ENCODE measurements around the gene SOHLH1. TPM values are rescaled to one million over a fixed set of nuclear protein-coding genes. Genes with fewer than 3 reads are reported as not detected.

SOHLH1 gene
- total and polyA plus RNA-seq, 2 donors, result 0.05 TPM; not detected in 1

DNA sequence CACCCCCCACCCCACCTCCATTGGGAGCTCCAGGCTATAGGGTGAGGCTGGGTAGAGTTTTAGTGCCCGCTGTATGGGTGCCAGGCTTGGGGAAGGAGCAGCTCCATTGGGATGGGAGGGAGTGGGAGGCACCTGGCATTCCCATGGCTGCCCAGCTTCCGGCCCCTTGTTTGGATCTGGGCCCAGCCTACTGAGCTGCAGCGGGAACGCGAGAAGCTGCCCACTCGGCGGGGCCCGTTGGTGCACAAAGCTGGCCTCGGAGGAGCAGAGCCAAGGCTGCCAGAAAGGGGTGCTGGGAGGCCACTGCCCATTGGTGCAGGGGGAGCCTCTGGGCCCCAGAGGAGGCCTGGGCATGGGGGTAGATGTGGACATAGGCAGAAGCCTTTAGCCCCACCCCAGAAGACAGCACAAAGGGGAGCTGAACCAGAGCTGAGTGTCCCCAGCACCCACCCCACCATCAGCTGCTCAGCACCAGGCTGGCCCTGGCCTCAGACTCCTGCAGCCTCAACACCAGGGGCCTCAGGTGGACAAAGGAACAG lies 31.7 kb downstream of the SOHLH1 start:
- H3K4me1 ChIP-seq (ENCODE audit: control insufficient read depth in 2 of 2, insufficient read depth in 2 of 2, low read length in 2 of 2), result no peaks in the 10 kb centered on the region
- 90% methylated on average over 9 of the region's 9 CpGs for WGBS
- H3K27ac ChIP-seq (ENCODE audit: low read depth in 1 of 2, low read length in 1 of 2), result no peak overlapping the region
- H3K9me3 ChIP-seq (ENCODE audit: control insufficient read depth in 2 of 2, insufficient read depth in 1 of 2, low read length in 1 of 2), result no peaks in the 10 kb centered on the region
- DNase-seq (ENCODE audit: low read depth in 6 of 9, low spot score in 9 of 9), result no peak
- peaks cover 0 to 2% of the 10 kb centered on the region in 2 donors for H3K27me3 ChIP-seq (ENCODE audit: control insufficient read depth in 2 of 2, insufficient read depth in 1 of 2, low read length in 1 of 2)
- H3K4me3 ChIP-seq (ENCODE audit: low read length in 2 of 2), result no peak overlapping the region
- H3K36me3 ChIP-seq (ENCODE audit: control insufficient read depth in 2 of 2, insufficient read depth in 2 of 2, low read length in 1 of 2), result no peaks in the 10 kb centered on the region

DNA sequence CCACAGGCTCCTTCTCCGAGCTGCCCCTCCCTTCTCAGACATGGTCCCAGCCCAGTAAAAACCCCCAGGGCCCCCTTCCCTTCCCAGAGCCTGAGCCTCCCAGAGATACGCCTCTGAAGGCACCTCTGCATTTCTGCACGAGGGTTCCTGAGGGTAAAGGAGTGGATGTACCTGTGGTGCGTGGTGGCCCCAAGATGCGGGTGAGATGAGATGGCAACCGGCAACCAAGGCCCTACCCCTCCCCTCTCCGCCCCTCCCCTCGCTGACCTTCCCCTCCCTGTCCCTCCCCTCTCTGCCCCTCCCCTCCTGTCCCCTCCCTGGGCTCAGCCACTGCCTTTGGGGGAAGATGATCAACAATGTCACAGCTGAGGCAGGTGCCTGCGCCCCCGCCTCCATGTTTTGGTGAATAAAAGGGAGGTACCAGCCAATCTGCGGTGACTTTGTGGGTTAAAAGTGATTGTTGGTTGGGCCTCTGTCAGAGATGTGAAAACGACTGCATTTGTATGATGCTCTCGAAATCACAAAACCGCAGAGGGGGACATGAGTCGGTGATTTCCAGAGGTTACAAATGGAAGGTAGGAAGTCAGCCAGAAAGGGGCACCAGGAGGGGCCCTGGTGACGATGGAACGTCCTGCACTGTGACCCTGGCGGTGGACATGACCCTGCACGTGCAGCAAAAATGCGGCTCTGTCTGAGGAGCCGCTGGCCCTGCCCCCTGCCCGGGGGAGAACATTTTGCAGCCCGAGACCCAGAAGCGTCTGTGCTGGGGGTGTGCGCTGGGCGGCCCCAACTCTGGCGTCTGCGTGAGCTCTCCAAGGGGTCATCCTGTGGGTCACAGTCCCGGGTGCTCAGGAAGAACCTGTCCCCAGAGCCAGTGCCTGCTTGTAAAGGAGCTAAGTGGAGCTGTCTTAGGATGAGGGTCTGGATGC lies 32.5 kb downstream of the SOHLH1 start:
- H3K4me1 ChIP-seq (ENCODE audit: control insufficient read depth in 2 of 2, insufficient read depth in 2 of 2, low read length in 2 of 2), result no peaks in the 10 kb centered on the region
- peaks cover 0 to 2% of the 10 kb centered on the region in 2 donors for H3K27me3 ChIP-seq (ENCODE audit: control insufficient read depth in 2 of 2, insufficient read depth in 1 of 2, low read length in 1 of 2)
- H3K27ac ChIP-seq (ENCODE audit: low read depth in 1 of 2, low read length in 1 of 2), result no peak overlapping the region
- no peak overlapping the region for H3K4me3 ChIP-seq (ENCODE audit: low read length in 2 of 2)
- WGBS, result 88% methylated on average over 29 of the region's 29 CpGs
- no peaks in the 10 kb centered on the region for H3K36me3 ChIP-seq (ENCODE audit: control insufficient read depth in 2 of 2, insufficient read depth in 2 of 2, low read length in 1 of 2)
- H3K9me3 ChIP-seq (ENCODE audit: control insufficient read depth in 2 of 2, insufficient read depth in 1 of 2, low read length in 1 of 2), result no peaks in the 10 kb centered on the region
- DNase-seq (ENCODE audit: low read depth in 6 of 9, low spot score in 9 of 9), result no peak

DNA sequence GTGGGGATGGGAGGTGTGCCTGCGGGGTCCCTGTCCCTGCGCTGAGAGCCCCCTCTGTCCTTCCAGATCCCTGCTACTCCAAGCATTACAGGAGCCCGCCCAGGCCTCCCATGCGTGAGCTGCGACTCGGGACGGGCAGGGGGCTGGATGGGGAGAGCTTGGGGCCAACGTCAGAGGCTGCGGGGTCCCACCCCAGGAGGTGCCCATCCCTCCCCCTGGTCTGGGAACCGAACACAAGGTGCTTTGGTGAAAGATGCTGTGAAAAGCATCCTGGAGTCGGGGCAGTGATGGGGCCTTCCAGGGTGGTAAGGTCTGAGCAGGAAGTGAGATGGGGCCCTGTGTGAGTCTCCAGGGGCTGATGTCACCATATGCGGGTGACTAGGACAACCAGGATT lies 33.5 kb downstream of the SOHLH1 start:
- WGBS, result 83% methylated on average over 12 of the region's 12 CpGs
- Histone ChIP-seq H3K4me1 (ENCODE audit: control insufficient read depth in 2 of 2, insufficient read depth in 2 of 2, low read length in 2 of 2) (no peaks in the 10 kb centered on the region), H3K9me3 (ENCODE audit: control insufficient read depth in 2 of 2, insufficient read depth in 1 of 2, low read length in 1 of 2) (no peaks in the 10 kb centered on the region), H3K4me3 (ENCODE audit: low read length in 2 of 2) (no peak overlapping the region), H3K36me3 (ENCODE audit: control insufficient read depth in 2 of 2, insufficient read depth in 2 of 2, low read length in 1 of 2) (no peaks in the 10 kb centered on the region), H3K27ac (ENCODE audit: low read depth in 1 of 2, low read length in 1 of 2) (no peak overlapping the region), H3K27me3 (ENCODE audit: control insufficient read depth in 2 of 2, insufficient read depth in 1 of 2, low read length in 1 of 2) (peaks cover 0 to 2% of the 10 kb centered on the region in 2 donors)
- DNase-seq (ENCODE audit: low read depth in 6 of 9, low spot score in 9 of 9), result no peak

DNA sequence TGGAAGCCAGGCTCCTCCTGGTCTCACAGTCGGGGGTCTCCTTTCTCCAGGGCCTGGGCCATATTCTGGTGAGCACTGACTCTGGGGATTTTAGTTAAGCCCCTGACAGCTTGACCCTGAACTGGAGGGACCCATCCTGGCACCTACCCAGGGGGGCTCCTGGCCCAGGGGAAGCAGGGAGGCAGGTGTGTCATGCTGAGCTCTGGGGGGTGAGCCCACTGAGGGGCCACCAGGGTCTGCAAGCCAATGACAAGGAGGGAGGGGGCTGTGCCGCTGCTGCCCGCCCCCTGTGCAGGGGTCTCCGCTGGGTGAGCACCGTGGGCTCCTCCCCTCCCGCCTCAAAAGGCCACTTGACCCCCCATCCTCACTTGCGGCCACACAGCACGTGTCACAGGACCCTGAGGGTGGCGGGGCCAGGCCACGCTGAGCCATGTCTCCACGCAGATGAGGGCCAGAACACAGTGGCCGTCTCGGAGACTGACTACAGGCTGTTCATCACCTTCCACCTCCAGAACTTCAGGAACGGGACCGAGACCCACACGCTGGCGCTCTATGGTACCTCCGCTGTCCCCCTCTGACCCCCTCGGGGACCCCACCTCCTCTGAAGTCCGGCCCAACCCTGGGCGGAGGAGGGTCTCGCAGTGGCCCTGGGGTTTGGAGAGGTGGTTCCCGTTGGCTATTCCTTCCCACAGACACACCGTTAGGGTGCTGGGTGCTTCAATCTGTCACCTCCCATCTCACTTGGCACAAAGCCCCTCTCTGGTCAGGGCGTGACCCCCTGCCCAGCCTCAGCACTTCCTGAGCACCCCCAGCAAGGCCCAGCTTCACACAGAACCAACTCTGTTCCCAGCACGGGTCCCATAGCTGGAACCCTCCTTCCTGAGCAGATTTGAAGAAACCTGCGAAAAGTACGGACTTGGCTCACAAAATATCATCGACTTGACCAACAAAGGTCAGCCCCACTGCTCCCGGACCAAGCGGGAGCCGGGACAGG lies 34.2 kb downstream of the SOHLH1 start:
- no peaks in the 10 kb centered on the region for H3K4me1 ChIP-seq (ENCODE audit: control insufficient read depth in 2 of 2, insufficient read depth in 2 of 2, low read length in 2 of 2)
- no peak overlapping the region for H3K4me3 ChIP-seq (ENCODE audit: low read length in 2 of 2)
- peaks cover 0 to 2% of the 10 kb centered on the region in 2 donors for H3K27me3 ChIP-seq (ENCODE audit: control insufficient read depth in 2 of 2, insufficient read depth in 1 of 2, low read length in 1 of 2)
- H3K36me3 ChIP-seq (ENCODE audit: control insufficient read depth in 2 of 2, insufficient read depth in 2 of 2, low read length in 1 of 2), result no peaks in the 10 kb centered on the region
- H3K27ac ChIP-seq (ENCODE audit: low read depth in 1 of 2, low read length in 1 of 2), result no peak overlapping the region
- 89% methylated on average over 32 of the region's 32 CpGs for WGBS
- no peaks in the 10 kb centered on the region for H3K9me3 ChIP-seq (ENCODE audit: control insufficient read depth in 2 of 2, insufficient read depth in 1 of 2, low read length in 1 of 2)
- DNase-seq (ENCODE audit: low read depth in 6 of 9, low spot score in 9 of 9), result no peak

DNA sequence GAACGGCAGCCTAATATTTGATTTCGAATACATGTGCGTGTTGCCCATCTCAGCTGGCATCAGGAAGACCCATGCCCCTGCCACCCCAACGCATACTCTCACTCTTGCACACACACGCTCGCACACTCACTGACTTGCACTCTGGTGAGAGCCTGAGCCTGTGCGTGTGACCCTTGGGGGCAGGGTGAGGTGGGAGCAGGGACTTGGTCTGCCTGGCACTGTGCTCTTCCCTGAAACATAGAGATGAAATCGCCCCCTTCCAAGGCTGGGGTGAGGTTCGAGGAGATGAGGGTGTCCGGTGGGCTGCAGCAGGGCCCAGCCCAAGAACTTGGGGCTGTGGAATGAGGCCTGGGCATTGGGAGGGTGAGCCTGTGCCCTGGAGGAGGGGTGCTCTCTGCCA lies 35.0 kb downstream of the SOHLH1 start:
- WGBS, result 94% methylated on average over 10 of the region's 10 CpGs
- DNase-seq (ENCODE audit: low read depth in 6 of 9, low spot score in 9 of 9), result no peak

DNA sequence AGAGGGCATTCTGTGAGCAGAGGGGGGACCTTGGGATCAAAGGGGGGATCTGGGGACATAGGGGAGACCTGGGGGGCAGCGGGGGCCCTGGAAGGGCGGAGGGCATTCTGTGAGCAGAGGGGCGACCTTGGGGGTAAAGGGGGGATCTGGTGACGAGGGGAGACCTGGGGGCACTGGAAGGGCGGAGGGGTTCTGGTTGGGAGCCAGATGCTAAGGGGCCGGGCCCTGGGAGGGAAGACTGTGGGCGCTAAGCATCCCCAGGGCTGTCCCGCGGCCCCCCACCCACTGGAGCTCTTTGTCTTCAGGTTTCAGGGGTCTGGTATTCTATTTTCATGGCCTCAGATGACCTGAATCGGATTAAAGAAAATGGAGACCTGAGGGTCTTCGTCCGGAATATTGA lies 35.4 kb downstream of the SOHLH1 start:
- H3K36me3 ChIP-seq (ENCODE audit: control insufficient read depth in 2 of 2, insufficient read depth in 2 of 2, low read length in 1 of 2), result no peaks in the 10 kb centered on the region
- no peaks in the 10 kb centered on the region for H3K9me3 ChIP-seq (ENCODE audit: control insufficient read depth in 2 of 2, insufficient read depth in 1 of 2, low read length in 1 of 2)
- H3K27me3 ChIP-seq (ENCODE audit: control insufficient read depth in 2 of 2, insufficient read depth in 1 of 2, low read length in 1 of 2), result peaks cover 0 to 2% of the 10 kb centered on the region in 2 donors
- H3K4me1 ChIP-seq (ENCODE audit: control insufficient read depth in 2 of 2, insufficient read depth in 2 of 2, low read length in 2 of 2), result no peaks in the 10 kb centered on the region
- DNase-seq (ENCODE audit: low read depth in 6 of 9, low spot score in 9 of 9), result no peak
- WGBS, result 90% methylated on average over 12 of the region's 12 CpGs
- H3K27ac ChIP-seq (ENCODE audit: low read depth in 1 of 2, low read length in 1 of 2), result no peak overlapping the region
- H3K4me3 ChIP-seq (ENCODE audit: low read length in 2 of 2), result no peak overlapping the region

More for the DNA sequence above, 35.0 kb downstream of the SOHLH1 start:
- Histone ChIP-seq H3K27ac (ENCODE audit: low read depth in 1 of 2, low read length in 1 of 2) (no peak overlapping the region), H3K27me3 (ENCODE audit: control insufficient read depth in 2 of 2, insufficient read depth in 1 of 2, low read length in 1 of 2) (peaks cover 0 to 2% of the 10 kb centered on the region in 2 donors), H3K4me3 (ENCODE audit: low read length in 2 of 2) (no peak overlapping the region), H3K36me3 (ENCODE audit: control insufficient read depth in 2 of 2, insufficient read depth in 2 of 2, low read length in 1 of 2) (no peaks in the 10 kb centered on the region), H3K4me1 (ENCODE audit: control insufficient read depth in 2 of 2, insufficient read depth in 2 of 2, low read length in 2 of 2) (no peaks in the 10 kb centered on the region), H3K9me3 (ENCODE audit: control insufficient read depth in 2 of 2, insufficient read depth in 1 of 2, low read length in 1 of 2) (no peaks in the 10 kb centered on the region)

DNA sequence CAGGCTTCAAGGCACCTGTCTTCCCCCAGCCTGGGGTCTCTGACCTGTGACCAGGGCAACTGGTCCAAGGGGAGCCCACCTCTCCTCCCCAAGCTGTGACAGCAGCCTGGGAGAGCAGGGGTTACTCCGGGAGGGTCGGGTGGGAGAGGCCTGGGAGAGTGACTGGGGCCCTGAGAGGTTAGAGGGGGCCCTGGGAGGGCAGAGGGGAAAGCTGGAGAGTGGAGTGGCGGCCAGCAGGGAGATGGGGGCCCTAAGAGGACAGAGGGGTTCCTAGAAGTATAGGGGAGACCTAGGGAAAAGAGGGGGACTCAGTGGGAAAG lies 35.9 kb downstream of the SOHLH1 start:
- Histone ChIP-seq H3K4me3 (ENCODE audit: low read length in 2 of 2) (no peak overlapping the region), H3K27ac (ENCODE audit: low read depth in 1 of 2, low read length in 1 of 2) (no peak overlapping the region), H3K27me3 (ENCODE audit: control insufficient read depth in 2 of 2, insufficient read depth in 1 of 2, low read length in 1 of 2) (peaks cover 0 to 2% of the 10 kb centered on the region in 2 donors), H3K36me3 (ENCODE audit: control insufficient read depth in 2 of 2, insufficient read depth in 2 of 2, low read length in 1 of 2) (no peaks in the 10 kb centered on the region), H3K4me1 (ENCODE audit: control insufficient read depth in 2 of 2, insufficient read depth in 2 of 2, low read length in 2 of 2) (no peaks in the 10 kb centered on the region), H3K9me3 (ENCODE audit: control insufficient read depth in 2 of 2, insufficient read depth in 1 of 2, low read length in 1 of 2) (no peaks in the 10 kb centered on the region)
- WGBS, result 69% methylated on average over 3 of the region's 3 CpGs
- no peak for DNase-seq (ENCODE audit: low read depth in 6 of 9, low spot score in 9 of 9)

DNA sequence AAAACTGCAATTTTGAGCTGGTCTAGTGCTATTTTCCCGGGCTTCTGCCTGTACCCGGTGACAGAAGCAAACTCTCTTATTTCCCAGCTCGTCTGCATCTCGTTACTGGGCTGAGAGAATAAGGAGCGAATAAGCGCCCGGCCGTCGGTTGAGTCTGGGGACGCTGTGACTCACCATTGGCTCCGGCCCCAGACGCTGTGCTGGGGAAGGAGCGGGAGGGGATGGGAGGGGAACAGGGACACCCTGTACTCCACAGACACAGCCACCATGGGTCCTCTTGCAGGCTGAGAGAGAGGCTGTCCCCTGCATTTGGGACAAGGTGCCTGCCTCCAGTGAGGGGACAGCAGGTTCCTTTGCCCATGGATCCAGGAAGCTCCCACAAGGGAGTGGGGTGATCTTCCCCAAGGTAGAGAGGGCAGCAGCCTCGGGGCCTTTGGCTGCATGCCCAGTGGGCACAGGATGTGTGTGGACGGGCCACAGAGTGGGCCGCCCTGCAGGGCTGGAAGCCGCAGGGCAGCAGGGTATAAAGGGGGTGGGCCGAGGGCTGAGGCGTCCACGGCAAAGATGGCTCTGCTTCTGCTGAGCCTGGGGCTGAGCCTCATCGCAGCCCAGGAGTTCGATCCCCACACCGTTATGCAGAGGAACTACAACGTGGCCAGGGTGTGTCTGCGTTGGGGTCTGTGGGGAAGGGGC lies 36.4 kb downstream of the SOHLH1 start, which contains the start of gene LCN9:
LCN9 (plus strand) TSS at position 552 of the 693 bp plus-strand sequence; CDS start at position 565, 13 bp downstream.
- peaks cover 0 to 2% of the 10 kb centered on the region in 2 donors for H3K27me3 ChIP-seq (ENCODE audit: control insufficient read depth in 2 of 2, insufficient read depth in 1 of 2, low read length in 1 of 2)
- H3K9me3 ChIP-seq (ENCODE audit: control insufficient read depth in 2 of 2, insufficient read depth in 1 of 2, low read length in 1 of 2), result no peaks in the 10 kb centered on the region
- no peak for DNase-seq (ENCODE audit: low read depth in 6 of 9, low spot score in 9 of 9)
- H3K4me1 ChIP-seq (ENCODE audit: control insufficient read depth in 2 of 2, insufficient read depth in 2 of 2, low read length in 2 of 2), result no peaks in the 10 kb centered on the region
- no peak within 1 kb of the TSS for H3K4me3 ChIP-seq (ENCODE audit: low read length in 2 of 2)
- no peak within 1 kb of the TSS for H3K27ac ChIP-seq (ENCODE audit: low read depth in 1 of 2, low read length in 1 of 2)
- H3K36me3 ChIP-seq (ENCODE audit: control insufficient read depth in 2 of 2, insufficient read depth in 2 of 2, low read length in 1 of 2), result no peaks in the 10 kb centered on the region
- WGBS, result 81% methylated on average over 25 of the region's 25 CpGs
